Measurements from ENCODE around the gene MYL4.
A peak's percentile ranks its signal among the peaks of the same experiment; 100 is the strongest.
"Not testable (repeated sequence)": the region's sequence is repeated elsewhere in the genome, so short reads cannot be mapped to it uniquely, and the experiment has no call there.

The MYL4 gene

GRCh38 chr17:47208744-47209488 lies at the start of gene MYL4:
Gene MYL4, plus strand, starts transcription at chr17:47209348. Its CDS starts 75 bp downstream, at chr17:47209423.
- DNase-seq (ENCODE audit: low read depth in 1 of 2, low spot score in 1 of 2): no peak

GRCh38 chr17:47162013-47162622 lies 47.0 kb upstream of the MYL4 start:
- DNase-seq (ENCODE audit: low read depth in 1 of 2, low spot score in 1 of 2): no peak

GRCh38 chr17:47164263-47164662 lies 44.9 kb upstream of the MYL4 start:
- DNase-seq (ENCODE audit: low read depth in 1 of 2, low spot score in 1 of 2): no peak

GRCh38 chr17:47165137-47165536 lies 44.0 kb upstream of the MYL4 start:
- no peak for DNase-seq (ENCODE audit: low read depth in 1 of 2, low spot score in 1 of 2)

- DNase-seq (ENCODE audit: low read depth in 1 of 2, low spot score in 1 of 2): not testable (repeated sequence)
Observed at GRCh38 chr17:47166854-47167253, 42.3 kb upstream of the MYL4 start.

GRCh38 chr17:47168896-47169295 lies 40.3 kb upstream of the MYL4 start:
- not testable (repeated sequence) for DNase-seq (ENCODE audit: low read depth in 1 of 2, low spot score in 1 of 2)

GRCh38 chr17:47170710-47171109 lies 38.4 kb upstream of the MYL4 start:
- DNase-seq (ENCODE audit: low read depth in 1 of 2, low spot score in 1 of 2): no peak

GRCh38 chr17:47172696-47173565 lies 36.2 kb upstream of the MYL4 start:
- no peak for DNase-seq (ENCODE audit: low read depth in 1 of 2, low spot score in 1 of 2)

- not testable (repeated sequence) for DNase-seq (ENCODE audit: low read depth in 1 of 2, low spot score in 1 of 2)
Observed at GRCh38 chr17:47174823-47175222, 34.3 kb upstream of the MYL4 start.

GRCh38 chr17:47176389-47176826 lies 32.7 kb upstream of the MYL4 start:
- no peak for DNase-seq (ENCODE audit: low read depth in 1 of 2, low spot score in 1 of 2)

- DNase-seq (ENCODE audit: low read depth in 1 of 2, low spot score in 1 of 2): no peak
Observed at GRCh38 chr17:47177261-47177660, 31.9 kb upstream of the MYL4 start.

GRCh38 chr17:47179141-47179540 lies 30.0 kb upstream of the MYL4 start:
- DNase-seq (ENCODE audit: low read depth in 1 of 2, low spot score in 1 of 2): no peak

GRCh38 chr17:47180337-47180736 lies 28.8 kb upstream of the MYL4 start:
- DNase-seq (ENCODE audit: low read depth in 1 of 2, low spot score in 1 of 2): no peak

- DNase-seq (ENCODE audit: low read depth in 1 of 2, low spot score in 1 of 2): not testable (repeated sequence)
Observed at GRCh38 chr17:47180988-47181387, 28.2 kb upstream of the MYL4 start.

- no peak for DNase-seq (ENCODE audit: low read depth in 1 of 2, low spot score in 1 of 2)
Observed at GRCh38 chr17:47184681-47185080, 24.5 kb upstream of the MYL4 start.

- no peak for DNase-seq (ENCODE audit: low read depth in 1 of 2, low spot score in 1 of 2)
Observed at GRCh38 chr17:47188271-47188875, 20.8 kb upstream of the MYL4 start.

GRCh38 chr17:47188876-47189731 lies 20.0 kb upstream of the MYL4 start, which contains the start of gene CDC27:
Gene CDC27, minus strand, starts transcription at chr17:47189295. Its CDS starts 123 bp downstream, at chr17:47189172.
- DNase-seq (ENCODE audit: low read depth in 1 of 2, low spot score in 1 of 2): peak; percentile 99 to 100

GRCh38 chr17:47189732-47190237 lies 19.4 kb upstream of the MYL4 start:
- DNase-seq (ENCODE audit: low read depth in 1 of 2, low spot score in 1 of 2): no peak

GRCh38 chr17:47190243-47190642 lies 18.9 kb upstream of the MYL4 start:
- no peak for DNase-seq (ENCODE audit: low read depth in 1 of 2, low spot score in 1 of 2)

- DNase-seq (ENCODE audit: low read depth in 1 of 2, low spot score in 1 of 2): no peak
Observed at GRCh38 chr17:47190770-47191169, 18.4 kb upstream of the MYL4 start.
